ENCODE results near the gene PRTFDC1. TPM values are rescaled to one million over a fixed set of nuclear protein-coding genes. Genes with fewer than 3 reads are reported as not detected.

The PRTFDC1 gene
- total and polyA plus RNA-seq, 2 donors = 6.1 to 9.1 TPM

GRCh38 chr10:24947304-24948097 is 4.9 kb downstream of the PRTFDC1 start:
- H3K27me3 ChIP-seq (ENCODE audit: control insufficient read depth in 2 of 2, insufficient read depth in 1 of 2, low read length in 1 of 2) = peaks cover 0 to 10% of the 10 kb centered on the region in 2 donors
- no peaks in the 10 kb centered on the region for H3K9me3 ChIP-seq (ENCODE audit: control insufficient read depth in 2 of 2, insufficient read depth in 1 of 2, low read length in 1 of 2)
- 93% methylated on average over 4 of the region's 4 CpGs for WGBS
- H3K36me3 ChIP-seq (ENCODE audit: control insufficient read depth in 2 of 2, insufficient read depth in 2 of 2, low read length in 1 of 2) = no peaks in the 10 kb centered on the region
- peaks cover 6 to 9% of the 10 kb centered on the region in 2 donors for H3K4me1 ChIP-seq (ENCODE audit: control insufficient read depth in 2 of 2, insufficient read depth in 2 of 2, low read length in 2 of 2)
- H3K4me3 ChIP-seq (ENCODE audit: low read length in 2 of 2) = no peak overlapping the region
- DNase-seq (ENCODE audit: low read depth in 6 of 9, low spot score in 9 of 9) = no peak
- no peak overlapping the region for H3K27ac ChIP-seq (ENCODE audit: low read depth in 1 of 2, low read length in 1 of 2)

DNA sequence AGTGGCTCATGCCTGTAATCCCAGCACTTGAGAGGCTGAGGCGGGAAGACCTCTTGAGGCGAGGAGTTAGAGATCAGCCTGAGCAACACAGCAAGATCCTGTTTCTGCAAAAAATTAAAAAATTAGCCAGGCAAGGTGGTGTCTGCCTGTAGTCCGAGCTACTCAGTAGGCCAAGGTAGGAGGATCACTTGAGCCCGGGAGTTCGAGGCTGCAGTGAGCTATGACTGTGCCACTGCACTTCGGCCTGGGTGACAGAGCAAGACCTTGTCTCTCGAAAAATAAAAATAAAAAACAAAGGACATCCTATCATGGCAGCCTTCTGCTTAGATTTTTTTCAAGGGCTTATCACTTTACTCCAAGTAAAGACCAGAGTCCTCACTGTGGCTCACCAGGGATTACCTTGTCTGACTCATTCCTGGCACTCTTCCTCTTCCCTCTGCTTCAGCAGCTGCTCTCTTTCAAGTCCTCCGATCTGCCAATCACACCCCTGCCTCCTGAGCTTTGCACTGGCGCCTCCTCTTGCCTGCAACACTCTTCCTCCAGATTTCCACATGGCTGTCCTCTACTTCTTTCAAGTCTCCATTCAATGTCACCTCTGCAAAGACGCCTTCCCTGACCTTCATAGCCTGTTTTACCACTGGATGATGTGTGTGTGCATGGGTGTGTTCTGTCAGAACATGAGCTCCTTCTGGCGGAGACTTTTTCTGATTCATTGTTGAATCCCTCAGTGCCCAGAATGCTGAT is 7.7 kb downstream of the PRTFDC1 start:
- no peaks in the 10 kb centered on the region for H3K9me3 ChIP-seq (ENCODE audit: control insufficient read depth in 2 of 2, insufficient read depth in 1 of 2, low read length in 1 of 2)
- no peak overlapping the region for H3K27ac ChIP-seq (ENCODE audit: low read depth in 1 of 2, low read length in 1 of 2)
- H3K36me3 ChIP-seq (ENCODE audit: control insufficient read depth in 2 of 2, insufficient read depth in 2 of 2, low read length in 1 of 2) = no peaks in the 10 kb centered on the region
- no peaks in the 10 kb centered on the region for H3K4me1 ChIP-seq (ENCODE audit: control insufficient read depth in 2 of 2, insufficient read depth in 2 of 2, low read length in 2 of 2)
- H3K4me3 ChIP-seq (ENCODE audit: low read length in 2 of 2) = no peak overlapping the region
- no peak for DNase-seq (ENCODE audit: low read depth in 6 of 9, low spot score in 9 of 9)
- WGBS = 93% methylated on average over 11 of the region's 11 CpGs
- no peaks in the 10 kb centered on the region for H3K27me3 ChIP-seq (ENCODE audit: control insufficient read depth in 2 of 2, insufficient read depth in 1 of 2, low read length in 1 of 2)

- no peak for DNase-seq (ENCODE audit: low read depth in 6 of 9, low spot score in 9 of 9)
- Histone ChIP-seq H3K4me3 (ENCODE audit: low read length in 2 of 2) (no peak overlapping the region), H3K9me3 (ENCODE audit: control insufficient read depth in 2 of 2, insufficient read depth in 1 of 2, low read length in 1 of 2) (no peaks in the 10 kb centered on the region), H3K27ac (ENCODE audit: low read depth in 1 of 2, low read length in 1 of 2) (no peak overlapping the region), H3K36me3 (ENCODE audit: control insufficient read depth in 2 of 2, insufficient read depth in 2 of 2, low read length in 1 of 2) (no peaks in the 10 kb centered on the region), H3K27me3 (ENCODE audit: control insufficient read depth in 2 of 2, insufficient read depth in 1 of 2, low read length in 1 of 2) (no peaks in the 10 kb centered on the region), H3K4me1 (ENCODE audit: control insufficient read depth in 2 of 2, insufficient read depth in 2 of 2, low read length in 2 of 2) (no peaks in the 10 kb centered on the region)
- WGBS = 98% methylated on average over 2 of the region's 2 CpGs
These were observed 13.9 kb downstream of the PRTFDC1 start for GRCh38 chr10:24938525-24938924.

DNA sequence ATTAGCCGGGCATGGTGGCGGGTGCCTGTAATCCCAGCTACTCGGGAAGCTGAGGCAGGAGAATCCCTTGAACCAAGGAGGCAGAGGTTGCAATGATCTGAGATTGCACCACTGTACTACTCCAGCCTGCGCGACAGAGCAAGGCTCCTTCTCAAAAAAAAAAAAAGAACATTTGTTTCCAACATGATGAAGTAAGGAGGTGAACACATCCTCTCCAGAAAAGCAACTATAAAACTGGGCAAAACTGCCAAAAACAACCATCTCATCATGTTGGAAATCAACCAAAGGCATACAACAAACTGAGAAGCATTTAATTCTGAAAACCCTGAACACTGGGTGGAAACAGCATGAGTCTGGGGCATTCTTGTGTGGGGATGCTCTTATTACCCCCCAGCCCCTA is 14.3 kb downstream of the PRTFDC1 start:
- no peak overlapping the region for H3K27ac ChIP-seq (ENCODE audit: low read depth in 1 of 2, low read length in 1 of 2)
- no peaks in the 10 kb centered on the region for H3K9me3 ChIP-seq (ENCODE audit: control insufficient read depth in 2 of 2, insufficient read depth in 1 of 2, low read length in 1 of 2)
- H3K27me3 ChIP-seq (ENCODE audit: control insufficient read depth in 2 of 2, insufficient read depth in 1 of 2, low read length in 1 of 2) = no peaks in the 10 kb centered on the region
- no peak for DNase-seq (ENCODE audit: low read depth in 6 of 9, low spot score in 9 of 9)
- H3K4me3 ChIP-seq (ENCODE audit: low read length in 2 of 2) = no peak overlapping the region
- H3K4me1 ChIP-seq (ENCODE audit: control insufficient read depth in 2 of 2, insufficient read depth in 2 of 2, low read length in 2 of 2) = no peaks in the 10 kb centered on the region
- H3K36me3 ChIP-seq (ENCODE audit: control insufficient read depth in 2 of 2, insufficient read depth in 2 of 2, low read length in 1 of 2) = no peaks in the 10 kb centered on the region
- WGBS = 95% methylated on average over 5 of the region's 5 CpGs

DNA sequence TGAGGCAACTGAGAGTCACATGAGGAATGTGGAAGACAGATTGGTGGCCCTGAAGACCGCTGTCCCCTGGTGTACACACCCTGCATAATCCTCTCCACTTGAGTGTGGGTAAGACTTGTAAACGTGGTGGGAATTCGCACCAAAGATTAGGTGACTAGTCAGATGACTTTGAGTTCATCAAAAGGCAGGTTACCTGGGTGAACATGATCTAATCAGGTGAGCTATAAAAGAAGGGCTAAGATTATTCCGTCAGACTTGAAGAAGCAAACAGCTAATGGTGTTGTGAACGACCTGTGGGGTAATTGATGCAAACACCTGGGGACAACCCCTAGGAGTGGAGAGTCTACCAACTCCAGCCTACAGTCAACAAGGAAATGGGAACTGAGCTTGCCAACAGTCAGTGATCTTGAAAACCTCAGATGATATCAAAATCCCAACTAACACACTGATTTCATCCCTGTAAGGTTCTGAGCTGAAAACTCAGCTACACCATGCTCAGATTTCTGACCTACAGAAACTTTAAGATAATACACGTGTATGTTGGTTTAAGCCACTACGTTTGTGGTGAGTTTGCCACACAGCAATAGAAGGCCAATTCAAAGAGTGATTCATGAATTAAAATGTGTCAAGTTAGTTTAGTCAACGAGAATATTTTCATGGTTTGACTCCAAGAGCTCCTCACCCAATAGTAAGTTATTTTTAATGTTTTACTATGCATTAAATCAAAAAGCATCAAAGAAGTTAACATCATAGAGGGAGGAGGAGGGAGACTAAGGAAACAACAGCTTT is 16.7 kb downstream of the PRTFDC1 start:
- Histone ChIP-seq H3K36me3 (ENCODE audit: control insufficient read depth in 2 of 2, insufficient read depth in 2 of 2, low read length in 1 of 2) (no peaks in the 10 kb centered on the region), H3K4me1 (ENCODE audit: control insufficient read depth in 2 of 2, insufficient read depth in 2 of 2, low read length in 2 of 2) (no peaks in the 10 kb centered on the region), H3K27me3 (ENCODE audit: control insufficient read depth in 2 of 2, insufficient read depth in 1 of 2, low read length in 1 of 2) (no peaks in the 10 kb centered on the region), H3K4me3 (ENCODE audit: low read length in 2 of 2) (no peak overlapping the region), H3K27ac (ENCODE audit: low read depth in 1 of 2, low read length in 1 of 2) (no peak overlapping the region), H3K9me3 (ENCODE audit: control insufficient read depth in 2 of 2, insufficient read depth in 1 of 2, low read length in 1 of 2) (no peaks in the 10 kb centered on the region)
- no peak for DNase-seq (ENCODE audit: low read depth in 6 of 9, low spot score in 9 of 9)
- 96% methylated on average over 8 of the region's 8 CpGs for WGBS

GRCh38 chr10:24931236-24931635 is 21.2 kb downstream of the PRTFDC1 start:
- no peaks in the 10 kb centered on the region for H3K4me1 ChIP-seq (ENCODE audit: control insufficient read depth in 2 of 2, insufficient read depth in 2 of 2, low read length in 2 of 2)
- no peaks in the 10 kb centered on the region for H3K9me3 ChIP-seq (ENCODE audit: control insufficient read depth in 2 of 2, insufficient read depth in 1 of 2, low read length in 1 of 2)
- WGBS = 98% methylated on average over 1 of the region's 1 CpG
- H3K27me3 ChIP-seq (ENCODE audit: control insufficient read depth in 2 of 2, insufficient read depth in 1 of 2, low read length in 1 of 2) = no peaks in the 10 kb centered on the region
- no peak overlapping the region for H3K27ac ChIP-seq (ENCODE audit: low read depth in 1 of 2, low read length in 1 of 2)
- no peak overlapping the region for H3K4me3 ChIP-seq (ENCODE audit: low read length in 2 of 2)
- no peaks in the 10 kb centered on the region for H3K36me3 ChIP-seq (ENCODE audit: control insufficient read depth in 2 of 2, insufficient read depth in 2 of 2, low read length in 1 of 2)
- DNase-seq (ENCODE audit: low read depth in 6 of 9, low spot score in 9 of 9) = no peak

- no peak for DNase-seq (ENCODE audit: low read depth in 6 of 9, low spot score in 9 of 9)
- H3K36me3 ChIP-seq (ENCODE audit: control insufficient read depth in 2 of 2, insufficient read depth in 2 of 2, low read length in 1 of 2) = no peaks in the 10 kb centered on the region
- no peaks in the 10 kb centered on the region for H3K4me1 ChIP-seq (ENCODE audit: control insufficient read depth in 2 of 2, insufficient read depth in 2 of 2, low read length in 2 of 2)
- H3K27me3 ChIP-seq (ENCODE audit: control insufficient read depth in 2 of 2, insufficient read depth in 1 of 2, low read length in 1 of 2) = no peaks in the 10 kb centered on the region
- H3K9me3 ChIP-seq (ENCODE audit: control insufficient read depth in 2 of 2, insufficient read depth in 1 of 2, low read length in 1 of 2) = no peaks in the 10 kb centered on the region
- no peak overlapping the region for H3K4me3 ChIP-seq (ENCODE audit: low read length in 2 of 2)
- 93% methylated on average over 2 of the region's 2 CpGs for WGBS
- no peak overlapping the region for H3K27ac ChIP-seq (ENCODE audit: low read depth in 1 of 2, low read length in 1 of 2)
These were observed 22.0 kb downstream of the PRTFDC1 start for GRCh38 chr10:24930427-24930826.

- H3K36me3 ChIP-seq (ENCODE audit: control insufficient read depth in 2 of 2, insufficient read depth in 2 of 2, low read length in 1 of 2) = no peaks in the 10 kb centered on the region
- no peaks in the 10 kb centered on the region for H3K4me1 ChIP-seq (ENCODE audit: control insufficient read depth in 2 of 2, insufficient read depth in 2 of 2, low read length in 2 of 2)
- no peak overlapping the region for H3K27ac ChIP-seq (ENCODE audit: low read depth in 1 of 2, low read length in 1 of 2)
- H3K4me3 ChIP-seq (ENCODE audit: low read length in 2 of 2) = no peak overlapping the region
- no peaks in the 10 kb centered on the region for H3K27me3 ChIP-seq (ENCODE audit: control insufficient read depth in 2 of 2, insufficient read depth in 1 of 2, low read length in 1 of 2)
- WGBS = 94% methylated on average over 4 of the region's 4 CpGs
- no peak for DNase-seq (ENCODE audit: low read depth in 6 of 9, low spot score in 9 of 9)
- no peaks in the 10 kb centered on the region for H3K9me3 ChIP-seq (ENCODE audit: control insufficient read depth in 2 of 2, insufficient read depth in 1 of 2, low read length in 1 of 2)
These were observed 22.5 kb downstream of the PRTFDC1 start for GRCh38 chr10:24929904-24930303.

DNA sequence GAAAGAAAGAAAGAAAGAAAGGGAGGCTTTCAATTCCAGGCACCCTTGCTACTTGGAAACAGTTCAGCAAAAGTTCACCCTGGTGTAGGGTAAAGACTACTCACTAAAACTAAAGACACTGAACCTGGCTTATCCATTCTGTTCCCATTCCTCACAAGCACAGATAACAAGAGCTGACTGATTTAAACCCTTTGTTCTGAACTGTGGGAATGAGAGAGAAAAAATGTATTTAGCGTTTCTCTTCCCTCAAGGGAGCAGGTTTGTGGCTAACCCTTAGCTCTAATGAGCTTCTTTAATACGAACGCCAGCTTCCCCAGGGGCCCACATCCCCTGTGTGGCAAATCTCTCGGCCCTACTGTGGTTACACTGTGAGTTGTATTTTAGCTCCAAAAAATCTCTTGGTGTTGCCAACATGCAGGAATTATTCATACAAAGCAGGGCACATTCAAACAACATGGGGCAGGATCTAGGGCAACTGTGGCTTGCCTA is 23.3 kb downstream of the PRTFDC1 start:
- no peaks in the 10 kb centered on the region for H3K27me3 ChIP-seq (ENCODE audit: control insufficient read depth in 2 of 2, insufficient read depth in 1 of 2, low read length in 1 of 2)
- H3K4me1 ChIP-seq (ENCODE audit: control insufficient read depth in 2 of 2, insufficient read depth in 2 of 2, low read length in 2 of 2) = no peaks in the 10 kb centered on the region
- WGBS = 26% methylated on average over 4 of the region's 4 CpGs
- H3K27ac ChIP-seq (ENCODE audit: low read depth in 1 of 2, low read length in 1 of 2) = no peak overlapping the region
- H3K36me3 ChIP-seq (ENCODE audit: control insufficient read depth in 2 of 2, insufficient read depth in 2 of 2, low read length in 1 of 2) = no peaks in the 10 kb centered on the region
- H3K9me3 ChIP-seq (ENCODE audit: control insufficient read depth in 2 of 2, insufficient read depth in 1 of 2, low read length in 1 of 2) = no peaks in the 10 kb centered on the region
- no peak overlapping the region for H3K4me3 ChIP-seq (ENCODE audit: low read length in 2 of 2)
- DNase-seq (ENCODE audit: low read depth in 6 of 9, low spot score in 9 of 9) = peak in 1 of 9 donors; percentile 14

Data from thymus (tissue), 11 donors.